A549 (cell line): Measurements from ENCODE around the gene SSH3. TPM values are rescaled to one million over a fixed set of nuclear protein-coding genes. Genes with fewer than 3 reads are reported as not detected.

Experiments
- ATAC-seq, 2 experiments: fragments of 200-7000 bp in 1 of 2; fragments of >200 bp in 1 of 2; cut with Nextera tagmentation in 1 of 2; cut with Tn5 transposase in 1 of 2; 3 replicates each; pipeline versions ENCODE4 v1.8.0 to v1.9.1; 2018 to 2020; ENCODE audit warnings: mild to moderate bottlenecking in 1 of 2, moderate library complexity in 1 of 2
- CTCF ChIA-PET: fragments of 300-600 bp; sonication (Branson Sonifier 250); formaldehyde crosslinking; extraction: SDS; loops from one replicate; lab custom pipeline; 2021; ENCODE audit warnings: antibody characterized with exemption, inconsistent platforms; lab: Yijun Ruan, JAX
- POLR2A ChIA-PET: fragments of 350-600 bp; formaldehyde crosslinking; extraction: SDS; loops from one replicate; lab custom pipeline; 2021; ENCODE audit warnings: antibody characterized with exemption, inconsistent platforms; lab: Yijun Ruan, JAX
- DNase-seq, 2 experiments: peaks; one replicate each; pipeline versions ENCODE4 v3.0.0 to v3.0.0-alpha.2; 2011 to 2016; ENCODE audit warnings: low read depth in 1 of 2, low spot score in 1 of 2
- FAIRE-seq: peaks from 2 replicates; lab custom pipeline; 2011; peaks lifted over from hg19 to GRCh38; lab: Jason Lieb, UNC
- H3K27ac ChIP-seq, 2 experiments: fragments of >200 bp; sonication (Bioruptor Twin); formaldehyde crosslinking; 3 replicates each; pipeline ENCODE4 v1.5.1; 2016 to 2017
- H3K4me1 ChIP-seq: fragments of >200 bp; sonication (Bioruptor Twin); formaldehyde crosslinking; 3 replicates; pipeline ENCODE4 v1.6.1; 2016
- H3K4me2 ChIP-seq: fragments of >200 bp; sonication (Bioruptor Twin); formaldehyde crosslinking; 3 replicates; pipeline ENCODE4 v1.6.1; 2016
- H3K4me3 ChIP-seq: fragments of >200 bp; sonication (Bioruptor Twin); formaldehyde crosslinking; 3 replicates; pipeline ENCODE4 v1.5.1; 2016
- H3K9me3 ChIP-seq: fragments of >200 bp; sonication (Bioruptor Twin); formaldehyde crosslinking; 3 replicates; pipeline ENCODE4 v1.6.1; 2016
- E2F6 ChIP-seq: IDR thresholded peaks from 2 replicates; pipeline ENCODE4 v1.6.1; 2012; ENCODE audit warnings: low read depth, borderline replicate concordance
- EHF ChIP-seq: fragments of 250-450 bp; sonication (Bioruptor Pico); IDR thresholded peaks from 2 replicates; pipeline ENCODE4 v1.5.0; 2020; ENCODE audit warnings: mild to moderate bottlenecking
- EHMT2 ChIP-seq: fragments of 200-600 bp; sonication (generic); IDR thresholded peaks from 2 replicates; pipeline ENCODE4 v1.6.1; 2016; ENCODE audit warnings: antibody characterized with exemption, low read depth, mild to moderate bottlenecking, moderate library complexity
- FOSB ChIP-seq: fragments of 250-450 bp; sonication (Bioruptor Pico); IDR thresholded peaks from 2 replicates; pipeline ENCODE4 v1.5.0; 2020; ENCODE audit warnings: mild to moderate bottlenecking, moderate library complexity
- GATA3 ChIP-seq: IDR thresholded peaks from 2 replicates; pipeline ENCODE4 v1.6.1; 2012; ENCODE audit warnings: borderline replicate concordance
- HDAC2 ChIP-seq: fragments of 200-600 bp; sonication (generic); IDR thresholded peaks from 2 replicates; pipeline ENCODE4 v1.6.1; 2016
- HEYL ChIP-seq: fragments of 250-450 bp; sonication (Bioruptor Pico); IDR thresholded peaks from 2 replicates; pipeline ENCODE4 v1.8.0; 2021; ENCODE audit warnings: mild to moderate bottlenecking, moderate library complexity
- HOXA7 ChIP-seq: fragments of 250-450 bp; sonication (Bioruptor Pico); IDR thresholded peaks from 2 replicates; pipeline ENCODE4 v1.5.0; 2020; ENCODE audit warnings: mild to moderate bottlenecking, moderate library complexity
- HOXB5 ChIP-seq: fragments of 250-450 bp; sonication (Bioruptor Pico); IDR thresholded peaks from 2 replicates; pipeline ENCODE4 v1.5.0; 2020; ENCODE audit warnings: mild to moderate bottlenecking, moderate library complexity
- JUNB ChIP-seq: fragments of >200 bp; sonication (Bioruptor Twin); formaldehyde crosslinking; IDR thresholded peaks from 2 replicates; pipeline ENCODE4 v1.6.1; 2016
- KDM1A ChIP-seq: fragments of 200-600 bp; sonication (generic); IDR thresholded peaks from 2 replicates; pipeline ENCODE4 v1.6.1; 2016; ENCODE audit warnings: low read depth, mild to moderate bottlenecking
- NFE2L2 ChIP-seq: fragments of 150-350 bp; conservative IDR thresholded peaks from 2 replicates; pipeline ENCODE4 v1.6.1; 2014; ENCODE audit warnings: low read length
- PHF8 ChIP-seq: fragments of 200-600 bp; sonication (generic); IDR thresholded peaks from 2 replicates; pipeline ENCODE4 v1.6.1; 2016; ENCODE audit warnings: low read depth, mild to moderate bottlenecking, antibody characterized with exemption, moderate library complexity, borderline replicate concordance
- POLR2AphosphoS2 ChIP-seq: conservative IDR thresholded peaks from 2 replicates; pipeline ENCODE4 v1.6.1; 2012; ENCODE audit warnings: low read length, improper control_type of control experiment, inconsistent platforms
- RCOR1 ChIP-seq: fragments of 150-350 bp; IDR thresholded peaks from 2 replicates; pipeline ENCODE4 v1.6.1; 2014; ENCODE audit warnings: antibody characterized with exemption, low read length, low read depth
- RFX5 ChIP-seq: fragments of 450-650 bp; IDR thresholded peaks from 2 replicates; pipeline ENCODE4 v1.7.1; 2014; ENCODE audit warnings: antibody characterized with exemption, mild to moderate bottlenecking, moderate library complexity
- RNF2 ChIP-seq: fragments of 200-600 bp; sonication (generic); IDR thresholded peaks from 2 replicates; pipeline ENCODE4 v1.6.1; 2016; ENCODE audit warnings: low read depth, mild to moderate bottlenecking, antibody characterized with exemption, moderate library complexity, borderline replicate concordance
- SREBF2 ChIP-seq: fragments of 450-650 bp; IDR thresholded peaks from 2 replicates; pipeline ENCODE4 v1.6.1; 2014; ENCODE audit warnings: mild to moderate bottlenecking, moderate library complexity
- TFCP2L1 ChIP-seq: fragments of 250-450 bp; sonication (Bioruptor Pico); IDR thresholded peaks from 2 replicates; pipeline ENCODE4 v1.5.0; 2021; ENCODE audit warnings: mild to moderate bottlenecking
- ZC3H11A ChIP-seq: fragments of 450-650 bp; IDR thresholded peaks from 2 replicates; pipeline ENCODE4 v1.6.1; 2014; ENCODE audit warnings: antibody characterized with exemption, mild to moderate bottlenecking
- ZSCAN20 ChIP-seq: fragments of 250-450 bp; sonication (Bioruptor Pico); IDR thresholded peaks from 2 replicates; pipeline ENCODE4 v1.8.0; 2022; ENCODE audit warnings: mild to moderate bottlenecking, moderate library complexity
- WGBS: methylation state at CpG from one replicate; pipeline ENCODE4 v1.1.6; 2017; ENCODE audit errors: missing lambda C conversion rate; 5-methylcytosine and 5-hydroxymethylcytosine counted together
- polyA plus RNA-seq, 4 experiments: library from polyadenylated mRNA; depleted of rRNA in 3 of 4; stranded (reverse); fragments of >200 nt; fragmentation: RNase III in 1 of 4; extraction: RNeasy Plus Mini Kit Qiagen cat#74134 plus additional on column Dnase treatment in 1 of 4; gene quantifications; 2 replicates in 3 of 4; 3 replicates in 1 of 4; pipeline ENCODE4 v1.2.3, GENCODE V29; 2011 to 2017

Gene SSH3
- polyA plus RNA-seq, 2 of the 4 experiments (the other 2 are of a cell fraction) = 13.9 to 24.1 TPM

- ATAC-seq = no peak
- FAIRE-seq = no peak
- WGBS = 96% methylated on average over 31 of the region's 31 CpGs
These were observed 22.4 kb upstream of the SSH3 start for GRCh38 chr11:67280788-67281551.

GRCh38 chr11:67281552-67282150 lies 21.7 kb upstream of the SSH3 start:
- ATAC-seq = no peak
- ChIA-PET CTCF (interaction anchor here (0.7 to 3.6 kb wide), 7 partner anchors 9 to 101 kb away, joined by 3 to 27 read pairs (median 5); partner anchors contain the start of gene SSH3), POLR2A (no interaction called here)
- H3K9me3 ChIP-seq = no peaks in the 10 kb centered on the region
- no peak overlapping the region for H3K27ac ChIP-seq
- no peak overlapping the region for H3K4me3 ChIP-seq
- H3K4me2 ChIP-seq = no peak overlapping the region
- TF ChIP-seq HDAC2 = no peak
- DNase-seq = no peak
- WGBS = over 99% methylated on average over 12 of the region's 27 CpGs
- peaks cover 4% of the 10 kb centered on the region; the same call in 1 of the 3 replicates for H3K4me1 ChIP-seq
- no peak for FAIRE-seq

More at GRCh38 chr11:67280788-67281551, 22.4 kb upstream of the SSH3 start:
- Histone ChIP-seq H3K4me2 (no peak overlapping the region), H3K9me3 (no peaks in the 10 kb centered on the region), H3K4me3 (no peak overlapping the region), H3K27ac (no peak overlapping the region), H3K4me1 (peaks cover 4% of the 10 kb centered on the region; the same call in 1 of the 3 replicates)
- DNase-seq = no peak
- POLR2A ChIA-PET = no interaction called here
- CTCF ChIA-PET = interaction anchor here (0.9 to 2.3 kb wide), 4 partner anchors 8 to 90 kb away, joined by 3 to 9 read pairs (median 5); partner anchors contain the start of genes ANKRD13D and GRK2
- no peak for TF ChIP-seq ZC3H11A
- TF ChIP-seq E2F6 = no peak
- no peak for TF ChIP-seq RNF2
- TF ChIP-seq ZSCAN20 (CRISPR knock-in tag) = no peak
- no peak for TF ChIP-seq RCOR1
- no peak for TF ChIP-seq SREBF2
- no peak for TF ChIP-seq NFE2L2
- TF ChIP-seq PHF8 = no peak
- no peak for TF ChIP-seq RFX5
- TF ChIP-seq EHF (CRISPR knock-in tag) = no peak
- no peak for TF ChIP-seq TFCP2L1 (CRISPR knock-in tag)
- TF ChIP-seq POLR2AphosphoS2 = no peak
- TF ChIP-seq GATA3 = no peak
- TF ChIP-seq HOXA7 (CRISPR knock-in tag) = no peak
- no peak for TF ChIP-seq HEYL
- no peak for TF ChIP-seq FOSB (CRISPR knock-in tag)
- TF ChIP-seq, all 56 proteins: peak for 0

- TF ChIP-seq JUNB (no peak), E2F6 (no peak), HDAC2 (no peak), KDM1A (no peak), HOXB5 (CRISPR knock-in tag) (no peak), EHMT2 (no peak), PHF8 (no peak)
- ATAC-seq (no peak), FAIRE-seq (no peak), DNase-seq (no peak)
- H3K9me3 ChIP-seq = no peaks in the 10 kb centered on the region
- ChIA-PET POLR2A (no interaction called here), CTCF (interaction anchor here (0.7 to 3.6 kb wide), 8 partner anchors 9 to 101 kb away, joined by 3 to 27 read pairs (median 4); partner anchors contain the start of gene SSH3)
- 95% methylated on average over 13 of the region's 20 CpGs for WGBS
- H3K4me2 ChIP-seq = no peak overlapping the region
- H3K27ac ChIP-seq = no peak overlapping the region
- H3K4me1 ChIP-seq = peaks cover under 1% of the 10 kb centered on the region; the same call in 1 of the 3 replicates
- no peak overlapping the region for H3K4me3 ChIP-seq
These were observed 21.0 kb upstream of the SSH3 start for GRCh38 chr11:67282155-67282875.
